OCI-LY1 (cell line): ENCODE data around the gene FANCI.

ENCODE experiments used
- H2AFZ ChIP-seq: fragments of 200-600 bp; sonication (generic), shearing (Covaris generic); 2 replicates; pipeline ENCODE4 v1.6.0; 2014; ENCODE audit warnings: antibody characterized with exemption, mild to moderate bottlenecking, low read length
- H3F3A ChIP-seq: fragments of 200-600 bp; sonication (generic), shearing (Covaris generic); 2 replicates; pipeline ENCODE4 v1.6.0; 2014; ENCODE audit warnings: mild to moderate bottlenecking, antibody characterized with exemption, low read length, moderate library complexity; ENCODE audit not compliant: insufficient read depth
- H3K27ac ChIP-seq: fragments of 200-600 bp; sonication (generic); 2 replicates; pipeline ENCODE4 v1.5.1; 2014; ENCODE audit warnings: low read length, mixed run types, mild to moderate bottlenecking, low read depth; ENCODE audit not compliant: poor library complexity, severe bottlenecking
- H3K27me3 ChIP-seq: fragments of 200-600 bp; sonication (generic); 2 replicates; pipeline ENCODE4 v1.6.0; 2014; ENCODE audit warnings: antibody characterized with exemption, mild to moderate bottlenecking, low read length, moderate library complexity; ENCODE audit not compliant: insufficient read depth
- H3K36me3 ChIP-seq: fragments of 200-600 bp; sonication (generic); 2 replicates; pipeline ENCODE4 v1.6.1; 2014; ENCODE audit warnings: mild to moderate bottlenecking, antibody characterized with exemption, low read length, moderate library complexity, mixed read lengths; ENCODE audit not compliant: insufficient read depth
- H3K4me1 ChIP-seq: fragments of 200-600 bp; sonication (generic); 2 replicates; pipeline ENCODE4 v1.5.1; 2014; ENCODE audit warnings: mild to moderate bottlenecking, low read length, moderate library complexity; ENCODE audit not compliant: insufficient read depth, severe bottlenecking
- H3K4me2 ChIP-seq: fragments of 200-600 bp; sonication (generic), shearing (Covaris generic); 2 replicates; pipeline ENCODE4 v1.6.1; 2014; ENCODE audit warnings: low read length
- H3K4me3 ChIP-seq: fragments of 200-600 bp; sonication (generic); 2 replicates; pipeline ENCODE4 v1.5.1; 2014; ENCODE audit warnings: low read length, low read depth, mild to moderate bottlenecking, mixed read lengths; ENCODE audit not compliant: poor library complexity, severe bottlenecking
- H3K79me2 ChIP-seq: fragments of 200-600 bp; shearing (Covaris generic); 2 replicates; pipeline ENCODE4 v1.6.1; 2016; ENCODE audit warnings: mixed run types, low read length, mixed read lengths; ENCODE audit not compliant: insufficient read depth
- H3K9ac ChIP-seq: fragments of 200-600 bp; sonication (generic), shearing (Covaris generic); 2 replicates; pipeline ENCODE4 v1.6.1; 2014; ENCODE audit warnings: mild to moderate bottlenecking, low read length, mixed read lengths
- H3K9me2 ChIP-seq: fragments of 200-600 bp; sonication (generic), shearing (Covaris generic); 2 replicates; pipeline ENCODE4 v1.6.1; 2014; ENCODE audit warnings: low read depth, mild to moderate bottlenecking, low read length, mixed read lengths
- H3K9me3 ChIP-seq: fragments of 200-600 bp; shearing (Covaris generic); 2 replicates; pipeline ENCODE4 v1.6.1; 2014; ENCODE audit warnings: low read length, mixed read lengths
- H4K20me1 ChIP-seq: fragments of 200-600 bp; sonication (generic), shearing (Covaris generic); 2 replicates; pipeline ENCODE4 v1.6.0; 2016; ENCODE audit warnings: mild to moderate bottlenecking, low read length; ENCODE audit not compliant: insufficient read depth
- EZH2 ChIP-seq: fragments of 200-600 bp; sonication (generic), shearing (Covaris generic); IDR thresholded peaks from 2 replicates; pipeline ENCODE4 v1.8.0; 2017; ENCODE audit warnings: borderline replicate concordance, mixed run types, mild to moderate bottlenecking, antibody characterized with exemption, low read length, moderate library complexity, mixed read lengths
- TF ChIP-seq, protein P1 (sequence below): fragments of 200-600 bp; sonication (generic), shearing (Covaris generic); IDR thresholded peaks from 2 replicates; pipeline ENCODE4 v1.5.1; 2017; ENCODE audit warnings: mild to moderate bottlenecking, antibody characterized with exemption, low read length, moderate library complexity, mixed read lengths

Gene FANCI

DNA sequence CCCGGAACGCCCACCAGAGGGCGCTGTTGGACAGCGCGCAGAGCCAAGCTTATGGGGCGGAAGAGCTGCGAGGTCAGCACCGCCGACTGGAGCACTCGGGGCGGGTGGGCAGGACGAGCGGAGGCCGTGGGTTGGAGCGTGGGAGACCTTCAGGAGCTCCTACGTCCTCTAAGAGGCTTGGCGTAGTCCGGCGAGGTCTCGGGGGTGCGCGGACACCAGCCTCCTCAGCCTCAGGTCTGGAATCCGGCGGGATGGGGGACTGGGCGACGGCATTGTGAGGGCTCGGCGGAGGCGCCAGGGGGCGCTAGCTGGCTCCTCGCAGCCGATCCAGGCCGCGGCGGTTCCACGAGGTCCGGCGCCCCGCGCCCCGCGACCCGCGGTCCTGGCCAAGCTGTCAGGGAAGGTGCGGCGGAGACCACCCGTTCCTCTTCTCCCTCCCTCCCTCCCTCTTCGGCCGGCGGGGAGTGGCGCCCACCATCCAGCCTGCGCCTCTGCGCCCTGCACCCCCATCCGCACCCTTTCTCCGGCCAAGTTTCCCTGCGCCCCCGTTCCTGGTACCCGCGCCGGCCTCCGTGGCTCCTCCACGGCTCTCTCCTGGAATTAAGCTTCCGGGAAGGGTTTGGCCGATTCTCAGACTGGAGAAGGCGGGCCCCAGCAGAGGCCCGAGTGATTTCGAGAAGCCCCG is 115.1 kb downstream of the FANCI start:
- H4K20me1 ChIP-seq: no peaks in the 10 kb centered on the region
- H3K4me3 ChIP-seq: peak overlapping the region; percentile 54
- no peak overlapping the region; the same call in 1 of the 2 replicates for H3K9ac ChIP-seq
- H3K36me3 ChIP-seq: no peaks in the 10 kb centered on the region
- H3K79me2 ChIP-seq: no peaks in the 10 kb centered on the region
- no peaks in the 10 kb centered on the region; the same call in 1 of the 2 replicates for H3K27me3 ChIP-seq
- H3K9me2 ChIP-seq: no peaks in the 10 kb centered on the region
- H2AFZ ChIP-seq: no peak overlapping the region
- no peaks in the 10 kb centered on the region for H3K4me1 ChIP-seq
- no peak for TF ChIP-seq EZH2
- TF ChIP-seq, protein P1, sequence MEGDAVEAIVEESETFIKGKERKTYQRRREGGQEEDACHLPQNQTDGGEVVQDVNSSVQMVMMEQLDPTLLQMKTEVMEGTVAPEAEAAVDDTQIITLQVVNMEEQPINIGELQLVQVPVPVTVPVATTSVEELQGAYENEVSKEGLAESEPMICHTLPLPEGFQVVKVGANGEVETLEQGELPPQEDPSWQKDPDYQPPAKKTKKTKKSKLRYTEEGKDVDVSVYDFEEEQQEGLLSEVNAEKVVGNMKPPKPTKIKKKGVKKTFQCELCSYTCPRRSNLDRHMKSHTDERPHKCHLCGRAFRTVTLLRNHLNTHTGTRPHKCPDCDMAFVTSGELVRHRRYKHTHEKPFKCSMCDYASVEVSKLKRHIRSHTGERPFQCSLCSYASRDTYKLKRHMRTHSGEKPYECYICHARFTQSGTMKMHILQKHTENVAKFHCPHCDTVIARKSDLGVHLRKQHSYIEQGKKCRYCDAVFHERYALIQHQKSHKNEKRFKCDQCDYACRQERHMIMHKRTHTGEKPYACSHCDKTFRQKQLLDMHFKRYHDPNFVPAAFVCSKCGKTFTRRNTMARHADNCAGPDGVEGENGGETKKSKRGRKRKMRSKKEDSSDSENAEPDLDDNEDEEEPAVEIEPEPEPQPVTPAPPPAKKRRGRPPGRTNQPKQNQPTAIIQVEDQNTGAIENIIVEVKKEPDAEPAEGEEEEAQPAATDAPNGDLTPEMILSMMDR: peak; percentile 97
- no peaks in the 10 kb centered on the region for H3F3A ChIP-seq
- H3K27ac ChIP-seq: no peak overlapping the region
- no peaks in the 10 kb centered on the region for H3K9me3 ChIP-seq
- H3K4me2 ChIP-seq: peak overlapping the region; percentile 63

DNA sequence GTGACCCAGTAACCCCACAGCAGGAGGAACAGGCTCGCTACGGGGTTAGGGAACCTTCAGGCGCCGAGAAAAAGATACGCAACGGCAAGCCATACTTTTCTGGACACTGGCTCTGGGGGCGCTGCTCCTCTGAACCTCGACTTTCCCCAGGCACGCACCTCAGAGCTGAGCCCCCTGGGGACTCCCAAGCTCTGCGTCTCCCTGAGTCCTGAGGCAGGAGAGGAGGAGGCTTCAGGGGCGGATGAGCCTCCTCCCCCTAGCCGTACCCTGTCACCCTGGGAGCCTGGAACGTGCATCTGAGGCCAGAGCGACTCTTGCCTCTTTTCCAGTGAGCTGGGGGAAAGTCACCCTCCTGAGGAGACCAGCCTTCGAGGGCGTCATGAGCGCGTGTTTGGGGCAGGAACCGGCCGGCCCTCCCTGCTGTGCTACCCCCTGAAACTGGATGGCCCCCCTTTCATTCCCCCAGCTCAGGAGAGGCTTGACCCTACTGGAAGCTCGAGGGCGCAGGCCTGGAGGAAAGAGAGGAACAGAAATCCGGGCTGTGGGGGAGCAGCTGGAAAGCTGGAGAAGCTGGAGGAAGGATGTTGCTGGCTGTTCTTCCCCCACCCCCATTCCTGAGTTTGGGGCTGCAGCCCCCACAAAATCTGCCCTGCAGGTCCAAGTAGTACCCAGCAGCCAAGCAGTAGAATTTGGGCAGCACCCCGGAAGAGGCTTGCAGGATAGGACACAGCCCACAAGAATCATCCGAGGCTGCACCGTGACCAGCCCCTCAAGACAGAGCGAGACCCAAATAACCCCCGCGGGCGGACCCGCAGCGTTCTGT is 115.9 kb downstream of the FANCI start:
- H3K9ac ChIP-seq: no peak overlapping the region
- H3K9me3 ChIP-seq: no peaks in the 10 kb centered on the region
- H3K27ac ChIP-seq: no peak overlapping the region
- no peak overlapping the region for H3K4me3 ChIP-seq
- TF ChIP-seq EZH2: no peak
- TF ChIP-seq, protein P1: no peak
- H3K9me2 ChIP-seq: no peaks in the 10 kb centered on the region
- H3K4me2 ChIP-seq: no peak overlapping the region
- H3K4me1 ChIP-seq: no peaks in the 10 kb centered on the region
- no peaks in the 10 kb centered on the region for H3K36me3 ChIP-seq
- no peaks in the 10 kb centered on the region for H3F3A ChIP-seq
- no peaks in the 10 kb centered on the region for H3K79me2 ChIP-seq
- no peak overlapping the region for H2AFZ ChIP-seq
- H4K20me1 ChIP-seq: no peaks in the 10 kb centered on the region
- H3K27me3 ChIP-seq: no peaks in the 10 kb centered on the region; the same call in 1 of the 2 replicates

DNA sequence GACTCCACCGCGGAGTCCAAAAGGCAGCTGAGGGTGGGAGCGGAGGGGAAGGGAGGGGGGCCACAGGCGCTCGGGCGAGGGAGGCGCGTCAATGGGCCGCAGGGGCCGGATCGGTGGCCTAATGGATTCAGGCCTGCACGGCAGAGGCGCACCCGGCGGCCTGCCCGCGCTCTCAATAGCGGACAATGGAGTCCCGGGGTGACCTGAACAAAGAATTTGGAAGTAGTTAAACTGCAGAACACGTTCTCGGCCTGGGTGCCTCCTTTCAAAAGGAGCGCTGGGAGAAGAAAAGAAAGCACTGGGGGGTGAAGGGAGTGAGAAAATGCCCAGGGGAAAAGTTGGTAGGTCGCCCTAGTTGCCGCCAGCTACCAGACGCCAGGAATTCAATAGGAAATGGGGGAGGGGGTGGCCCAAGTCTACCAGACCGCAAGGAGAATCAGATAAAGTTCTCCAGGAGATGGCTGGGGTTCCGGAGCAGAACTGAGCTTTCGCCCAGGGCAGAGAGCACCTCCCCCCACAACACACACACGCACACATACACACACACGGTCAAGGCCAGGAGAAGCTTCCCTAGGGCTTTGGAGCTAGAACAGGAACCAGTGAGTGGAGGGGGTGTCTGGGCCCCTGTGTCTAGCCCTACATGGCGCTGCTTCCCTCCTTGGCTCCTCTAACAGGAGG is 116.7 kb downstream of the FANCI start:
- TF ChIP-seq, protein P1: no peak
- TF ChIP-seq EZH2: no peak
- no peaks in the 10 kb centered on the region for H4K20me1 ChIP-seq
- H3K36me3 ChIP-seq: no peaks in the 10 kb centered on the region
- no peaks in the 10 kb centered on the region for H3K79me2 ChIP-seq
- H3K9me2 ChIP-seq: no peaks in the 10 kb centered on the region
- H3K9ac ChIP-seq: no peak overlapping the region
- H3K4me2 ChIP-seq: no peak overlapping the region
- no peaks in the 10 kb centered on the region for H3K9me3 ChIP-seq
- no peaks in the 10 kb centered on the region for H3F3A ChIP-seq
- H2AFZ ChIP-seq: no peak overlapping the region
- no peak overlapping the region for H3K4me3 ChIP-seq
- H3K4me1 ChIP-seq: no peaks in the 10 kb centered on the region
- no peak overlapping the region for H3K27ac ChIP-seq
- H3K27me3 ChIP-seq: no peaks in the 10 kb centered on the region; the same call in 1 of the 2 replicates
